H9 (cell line): ENCODE data around the gene ACOX1. TPM values are rescaled to one million over a fixed set of nuclear protein-coding genes. Genes with fewer than 3 reads are reported as not detected.

Experiments
- DNase-seq: peaks from one replicate; pipeline ENCODE4 v3.0.0-alpha.2; 2017
- H2AFZ ChIP-seq: one replicate; pipeline ENCODE4 v1.6.1; 2013; ENCODE audit warnings: mild to moderate bottlenecking, low read length, control low read depth, moderate library complexity
- H2AK5ac ChIP-seq: 2 replicates; pipeline ENCODE4 v1.6.1; 2013; ENCODE audit warnings: low read length, control low read depth, mixed read lengths; ENCODE audit not compliant: insufficient read length
- H2BK120ac ChIP-seq: one replicate; pipeline ENCODE4 v1.6.1; 2013; ENCODE audit warnings: low read depth, mild to moderate bottlenecking, low read length, control low read depth, inconsistent platforms; ENCODE audit not compliant: poor library complexity, severe bottlenecking
- H2BK12ac ChIP-seq: 2 replicates; pipeline ENCODE4 v1.6.1; 2013; ENCODE audit warnings: low read length, control low read depth, mixed read lengths, low read depth; ENCODE audit not compliant: insufficient read length
- H2BK15ac ChIP-seq: 2 replicates; pipeline ENCODE4 v1.6.1; 2013; ENCODE audit warnings: low read depth, low read length, control low read depth
- H2BK20ac ChIP-seq: one replicate; pipeline ENCODE4 v1.6.1; 2013; ENCODE audit warnings: low read depth, mild to moderate bottlenecking, low read length, control low read depth, inconsistent platforms; ENCODE audit not compliant: poor library complexity, severe bottlenecking
- H2BK5ac ChIP-seq: 2 replicates; pipeline ENCODE4 v1.6.1; 2013; ENCODE audit warnings: low read length, control low read depth, mixed read lengths; ENCODE audit not compliant: insufficient read length
- H3K14ac ChIP-seq: 2 replicates; pipeline ENCODE4 v1.6.1; 2013; ENCODE audit warnings: low read length, control low read depth; ENCODE audit not compliant: insufficient read depth
- H3K18ac ChIP-seq: 2 replicates; pipeline ENCODE4 v1.6.1; 2013; ENCODE audit warnings: low read depth, mild to moderate bottlenecking, mixed read lengths, low read length, control low read depth; ENCODE audit not compliant: insufficient read length
- H3K23ac ChIP-seq: 2 replicates; pipeline ENCODE4 v1.6.1; 2013; ENCODE audit warnings: low read length, control low read depth, mixed read lengths, low read depth; ENCODE audit not compliant: insufficient read length
- H3K23me2 ChIP-seq: 2 replicates; pipeline ENCODE4 v1.6.1; 2013; ENCODE audit warnings: low read depth, mild to moderate bottlenecking, mixed read lengths, low read length, control low read depth; ENCODE audit not compliant: insufficient read length, poor library complexity, severe bottlenecking
- H3K27ac ChIP-seq: 2 replicates; pipeline ENCODE4 v1.5.1; 2013; ENCODE audit warnings: low read length, control low read depth, mixed read lengths, low read depth; ENCODE audit not compliant: insufficient read length
- H3K27me3 ChIP-seq: 2 replicates; pipeline ENCODE4 v1.6.1; 2013; ENCODE audit warnings: low read length, control low read depth, inconsistent platforms; ENCODE audit not compliant: insufficient read depth
- H3K4ac ChIP-seq: 2 replicates; pipeline ENCODE4 v1.6.1; 2013; ENCODE audit warnings: low read depth, mild to moderate bottlenecking, control low read depth, inconsistent platforms, low read length, moderate library complexity
- H3K4me1 ChIP-seq: 2 replicates; pipeline ENCODE4 v1.6.1; 2013; ENCODE audit warnings: low read length, control low read depth, inconsistent platforms; ENCODE audit not compliant: insufficient read depth
- H3K4me2 ChIP-seq: 2 replicates; pipeline ENCODE4 v1.6.1; 2013; ENCODE audit warnings: low read length, control low read depth, mixed read lengths; ENCODE audit not compliant: insufficient read length, insufficient read depth
- H3K56ac ChIP-seq: 2 replicates; pipeline ENCODE4 v1.6.1; 2013; ENCODE audit warnings: low read depth, mild to moderate bottlenecking, mixed read lengths, low read length, control low read depth; ENCODE audit not compliant: insufficient read length
- H3K79me1 ChIP-seq: 2 replicates; pipeline ENCODE4 v1.6.1; 2013; ENCODE audit warnings: low read depth, mild to moderate bottlenecking, moderate library complexity, low read length, control low read depth, inconsistent platforms; ENCODE audit not compliant: insufficient read depth, poor library complexity, severe bottlenecking
- H3K79me2 ChIP-seq: 2 replicates; pipeline ENCODE4 v1.6.1; 2013; ENCODE audit warnings: low read length, control low read depth, inconsistent platforms; ENCODE audit not compliant: insufficient read depth
- H3K9ac ChIP-seq: 2 replicates; pipeline ENCODE4 v1.6.1; 2013; ENCODE audit warnings: low read length, control low read depth, mixed read lengths; ENCODE audit not compliant: insufficient read length; ENCODE audit errors: extremely low read depth
- H3K9me3 ChIP-seq: one replicate; pipeline ENCODE4 v1.6.1; 2013; ENCODE audit warnings: low read depth, low read length, inconsistent platforms; ENCODE audit not compliant: control insufficient read depth
- H3T11ph ChIP-seq: one replicate; pipeline ENCODE4 v1.6.1; 2013; ENCODE audit warnings: mild to moderate bottlenecking, low read length, control low read depth, inconsistent platforms
- H4K20me1 ChIP-seq: one replicate; pipeline ENCODE4 v1.6.1; 2013; ENCODE audit not compliant: control insufficient read depth, insufficient read length, insufficient read depth
- H4K5ac ChIP-seq: 2 replicates; pipeline ENCODE4 v1.6.1; 2013; ENCODE audit warnings: low read depth, mild to moderate bottlenecking, mixed read lengths, low read length, control low read depth; ENCODE audit not compliant: insufficient read length
- H4K8ac ChIP-seq: replicated peaks from 2 replicates; pipeline ENCODE4 v1.6.1; 2013; ENCODE audit warnings: low read length, control low read depth, mixed read lengths, low read depth; ENCODE audit not compliant: insufficient read length
- H4K91ac ChIP-seq: 2 replicates; pipeline ENCODE4 v1.6.1; 2013; ENCODE audit warnings: low read depth, mild to moderate bottlenecking, moderate library complexity, mixed read lengths, low read length, control low read depth; ENCODE audit not compliant: insufficient read length
- H3K27ac Mint-ChIP-seq, 3 experiments: 2 replicates in 2 of 3; 3 replicates in 1 of 3; pipeline ENCODE4 v1.8.0; 2020 to 2021; ENCODE audit warnings: mixed read lengths in 3 of 3, mild to moderate bottlenecking in 1 of 3, moderate library complexity in 1 of 3
- H3K27me3 Mint-ChIP-seq: 2 replicates; pipeline ENCODE4 v1.8.0; 2021; ENCODE audit warnings: low read depth, mild to moderate bottlenecking, moderate library complexity, mixed read lengths
- H3K36me3 Mint-ChIP-seq, 3 experiments: 2 replicates in 2 of 3; 3 replicates in 1 of 3; pipeline ENCODE4 v1.8.0; 2020 to 2021; ENCODE audit warnings: low read depth in 3 of 3, mixed read lengths in 3 of 3; ENCODE audit not compliant: insufficient read depth in 1 of 3
- H3K4me1 Mint-ChIP-seq, 2 experiments: 2 replicates each; pipeline ENCODE4 v1.8.0; 2020; ENCODE audit warnings: mixed read lengths in 2 of 2
- H3K4me3 Mint-ChIP-seq, 2 experiments: 2 replicates in 1 of 2; 3 replicates in 1 of 2; pipeline ENCODE4 v1.8.0; 2020 to 2021; ENCODE audit warnings: mild to moderate bottlenecking in 2 of 2, mixed read lengths in 2 of 2, moderate library complexity in 1 of 2
- H3K9me3 Mint-ChIP-seq, 2 experiments: 2 replicates in 1 of 2; 3 replicates in 1 of 2; pipeline ENCODE4 v1.8.0; 2020; ENCODE audit warnings: mild to moderate bottlenecking in 2 of 2, mixed read lengths in 2 of 2, moderate library complexity in 1 of 2
- WGBS: extraction: QIAGEN DNeasy Blood & Tissue Kit; methylation state at CpG from one replicate; pipeline ENCODE4 v1.1.7; 2013; ENCODE audit warnings: missing lambda C conversion rate, low lambda C conversion rate, mixed read lengths; ENCODE audit not compliant: insufficient read length; ENCODE audit errors: extremely low coverage; 5-methylcytosine and 5-hydroxymethylcytosine counted together
- total RNA-seq: library from RNA; stranded (reverse); gene quantifications from 2 replicates; pipeline ENCODE4 v1.2.1, GENCODE V29; 2021
- TF ChIP-seq, protein P1 (sequence below): fragments of 200-600 bp; sonication (generic); conservative IDR thresholded peaks from 3 replicates; pipeline ENCODE4 v1.8.0; 2021; ENCODE audit warnings: antibody characterized with exemption, mild to moderate bottlenecking

The ACOX1 gene
- total RNA-seq, 1 experiment from 2014 or later, result 27.4 TPM

DNA sequence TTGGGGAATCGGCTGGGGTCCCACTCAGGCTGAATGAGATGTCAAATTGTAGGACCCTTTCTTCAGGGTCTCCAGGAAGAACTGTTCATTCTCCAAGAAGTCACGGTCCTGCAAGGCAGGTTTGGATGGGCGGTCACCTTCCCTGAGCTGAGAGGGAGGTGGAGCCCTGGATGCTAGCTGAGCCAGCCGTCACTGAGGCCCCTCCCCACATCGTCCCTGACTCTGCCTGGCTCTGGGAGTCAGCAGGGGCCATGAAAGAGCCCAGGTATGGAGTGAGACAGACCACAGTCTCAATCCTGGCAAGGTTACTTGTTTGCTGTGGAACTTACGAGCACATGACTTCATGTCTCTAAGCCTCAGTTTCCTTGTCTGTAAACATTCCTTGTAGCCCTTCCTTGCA lies 68.3 kb downstream of the ACOX1 start:
- DNase-seq, result peak; percentile 75
- Mint-ChIP-seq H3K27ac (peak overlapping the region in 2 of 3 experiments; percentile 49 to 72; a peak in 2 of 7 replicates), H3K36me3 (peaks cover 0 to 7% (median 2%) of the 10 kb centered on the region in 3 experiments; a peak in 4 of 7 replicates), H3K9me3 (no peaks in the 10 kb centered on the region), H3K4me3 (no peak overlapping the region; a peak in 1 of 5 replicates), H3K27me3 (no peaks in the 10 kb centered on the region), H3K4me1 (peaks cover 5% of the 10 kb centered on the region in 2 experiments; a peak in 2 of 4 replicates)
- WGBS, result no CpG with 5 or more reads among the region's 6 CpGs
- no peak overlapping the region for H3K4me2 ChIP-seq
- no peak overlapping the region for H2BK5ac ChIP-seq
- H3K23ac ChIP-seq, result no peak overlapping the region
- no peak overlapping the region for H4K5ac ChIP-seq
- H2BK120ac ChIP-seq, result no peak overlapping the region
- H3K14ac ChIP-seq, result no peak overlapping the region
- H4K8ac ChIP-seq, result no peak overlapping the region
- no peak overlapping the region for H2BK12ac ChIP-seq
- no peak overlapping the region for H2BK20ac ChIP-seq
- TF ChIP-seq, protein P1, sequence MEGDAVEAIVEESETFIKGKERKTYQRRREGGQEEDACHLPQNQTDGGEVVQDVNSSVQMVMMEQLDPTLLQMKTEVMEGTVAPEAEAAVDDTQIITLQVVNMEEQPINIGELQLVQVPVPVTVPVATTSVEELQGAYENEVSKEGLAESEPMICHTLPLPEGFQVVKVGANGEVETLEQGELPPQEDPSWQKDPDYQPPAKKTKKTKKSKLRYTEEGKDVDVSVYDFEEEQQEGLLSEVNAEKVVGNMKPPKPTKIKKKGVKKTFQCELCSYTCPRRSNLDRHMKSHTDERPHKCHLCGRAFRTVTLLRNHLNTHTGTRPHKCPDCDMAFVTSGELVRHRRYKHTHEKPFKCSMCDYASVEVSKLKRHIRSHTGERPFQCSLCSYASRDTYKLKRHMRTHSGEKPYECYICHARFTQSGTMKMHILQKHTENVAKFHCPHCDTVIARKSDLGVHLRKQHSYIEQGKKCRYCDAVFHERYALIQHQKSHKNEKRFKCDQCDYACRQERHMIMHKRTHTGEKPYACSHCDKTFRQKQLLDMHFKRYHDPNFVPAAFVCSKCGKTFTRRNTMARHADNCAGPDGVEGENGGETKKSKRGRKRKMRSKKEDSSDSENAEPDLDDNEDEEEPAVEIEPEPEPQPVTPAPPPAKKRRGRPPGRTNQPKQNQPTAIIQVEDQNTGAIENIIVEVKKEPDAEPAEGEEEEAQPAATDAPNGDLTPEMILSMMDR, result no peak
- no peaks in the 10 kb centered on the region for H3K27me3 ChIP-seq
- H2AK5ac ChIP-seq, result no peak overlapping the region
- no peak overlapping the region for H3T11ph ChIP-seq
- H2AFZ ChIP-seq, result no peak overlapping the region
- H3K27ac ChIP-seq, result no peak overlapping the region
- no peaks in the 10 kb centered on the region for H3K4me1 ChIP-seq
- H3K23me2 ChIP-seq, result peaks cover 3% of the 10 kb centered on the region
- no peaks in the 10 kb centered on the region for H3K79me1 ChIP-seq
- H4K20me1 ChIP-seq, result no peaks in the 10 kb centered on the region
- H2BK15ac ChIP-seq, result no peak overlapping the region
- H3K4ac ChIP-seq, result no peak overlapping the region
- no peak overlapping the region for H3K56ac ChIP-seq
- no peak overlapping the region for H3K18ac ChIP-seq
- no peaks in the 10 kb centered on the region for H3K79me2 ChIP-seq
- no peaks in the 10 kb centered on the region for H3K9me3 ChIP-seq
- no peak overlapping the region for H4K91ac ChIP-seq
- H3K9ac ChIP-seq, result no peak overlapping the region
